Measurements from ENCODE around the gene MSX2. TPM values are rescaled to one million over a fixed set of nuclear protein-coding genes. Genes with fewer than 3 reads are reported as not detected.

Gene MSX2
- total and polyA plus RNA-seq, 2 experiments from 2014 or later = 0.17 to 0.47 TPM

- no peaks in the 10 kb centered on the region for H3K9me3 Mint-ChIP-seq
- Histone ChIP-seq H2AFZ (no peak overlapping the region), H3K4me3 (no peak overlapping the region), H3K4me1 (ENCODE audit: insufficient read depth) (peaks cover 6% of the 10 kb centered on the region), H3K4me2 (no peak overlapping the region), H3K36me3 (ENCODE audit: insufficient read depth) (no peaks in the 10 kb centered on the region), H3K9me2 (ENCODE audit: insufficient read depth) (no peaks in the 10 kb centered on the region), H3K27me3 (ENCODE audit: insufficient read depth) (peaks cover 11% of the 10 kb centered on the region), H3F3A (replicated peaks; ENCODE audit: low read depth) (0 out of 2 replicates have a peak, but pooled peaks cover 2% of the 10 kb centered on the region), H3K27ac (ENCODE audit: low read depth) (no peak overlapping the region), H3K79me2 (replicated peaks; ENCODE audit: insufficient read depth) (no peaks in the 10 kb centered on the region), H4K20me1 (replicated peaks; ENCODE audit: insufficient read depth) (no peaks in the 10 kb centered on the region)
- H3K27ac Mint-ChIP-seq = no peak overlapping the region
- DNase-seq (ENCODE audit: low spot score) = no peak
- H3K4me1 Mint-ChIP-seq = peaks cover 8% of the 10 kb centered on the region; the same call in 2 of the 3 replicates
- H3K4me3 Mint-ChIP-seq = no peak overlapping the region
- no peak for ATAC-seq
- H3K36me3 Mint-ChIP-seq (ENCODE audit: low read depth) = no peaks in the 10 kb centered on the region
- no peak for TF ChIP-seq CTCF (conservative IDR thresholded peaks at IDR 0.05; ENCODE audit: low read depth in 2 of 2)
- TF ChIP-seq ZNF114 (CRISPR knock-in tag; IDR thresholded peaks at IDR 0.05) = no peak
- no peak for TF ChIP-seq POLR2AphosphoS5 (IDR thresholded peaks at IDR 0.05; ENCODE audit: low read depth)
- no peak for TF ChIP-seq EZH2phosphoT487 (IDR thresholded peaks at IDR 0.05; ENCODE audit: unreplicated experiment)
- no peak for TF ChIP-seq CREB1 (CRISPR knock-in tag; IDR thresholded peaks at IDR 0.05; ENCODE audit: low read depth)
- peaks cover 18% of the 10 kb centered on the region for H3K27me3 Mint-ChIP-seq (ENCODE audit: insufficient read depth, low read depth, poor library complexity)
Measured at GRCh38 chr5:174699131-174699530, 25.3 kb upstream of the MSX2 start.

- Mint-ChIP-seq H3K27ac (no peak overlapping the region), H3K36me3 (ENCODE audit: low read depth) (no peaks in the 10 kb centered on the region), H3K4me3 (no peak overlapping the region), H3K27me3 (ENCODE audit: insufficient read depth, low read depth, poor library complexity) (peaks cover 3% of the 10 kb centered on the region), H3K9me3 (no peaks in the 10 kb centered on the region), H3K4me1 (no peaks in the 10 kb centered on the region)
- Histone ChIP-seq H2AFZ (no peak overlapping the region), H3K36me3 (ENCODE audit: insufficient read depth) (no peaks in the 10 kb centered on the region), H3K27me3 (ENCODE audit: insufficient read depth) (no peaks in the 10 kb centered on the region), H3K4me3 (no peak overlapping the region), H3K9me2 (ENCODE audit: insufficient read depth) (no peaks in the 10 kb centered on the region), H3K79me2 (replicated peaks; ENCODE audit: insufficient read depth) (no peaks in the 10 kb centered on the region), H3K4me1 (ENCODE audit: insufficient read depth) (no peaks in the 10 kb centered on the region), H3K27ac (ENCODE audit: low read depth) (no peak overlapping the region), H4K20me1 (replicated peaks; ENCODE audit: insufficient read depth) (no peaks in the 10 kb centered on the region), H3K4me2 (no peak overlapping the region), H3F3A (replicated peaks; ENCODE audit: low read depth) (no peaks in the 10 kb centered on the region)
- DNase-seq (ENCODE audit: low spot score) (no peak), ATAC-seq (no peak)
- TF ChIP-seq STAT1 (IDR thresholded peaks at IDR 0.05; ENCODE audit: unreplicated experiment) = no peak
- TF ChIP-seq EZH2 (IDR thresholded peaks at IDR 0.05; ENCODE audit: low read depth, unreplicated experiment) = no peak
- TF ChIP-seq ZNF114 (CRISPR knock-in tag; IDR thresholded peaks at IDR 0.05) = no peak
- TF ChIP-seq CREB1 (CRISPR knock-in tag; IDR thresholded peaks at IDR 0.05; ENCODE audit: low read depth) = no peak
- TF ChIP-seq CTCF (conservative IDR thresholded peaks at IDR 0.05; ENCODE audit: low read depth in 2 of 2) = no peak
- TF ChIP-seq POLR2AphosphoS5 (IDR thresholded peaks at IDR 0.05; ENCODE audit: low read depth) = no peak
- TF ChIP-seq JUNB (IDR thresholded peaks at IDR 0.05; ENCODE audit: unreplicated experiment) = no peak
- TF ChIP-seq REST (IDR thresholded peaks at IDR 0.05; ENCODE audit: unreplicated experiment) = no peak
Measured at GRCh38 chr5:174706997-174707572, 17.3 kb upstream of the MSX2 start.
